Measurements from ENCODE around the gene MTTP. TPM values are rescaled to one million over a fixed set of nuclear protein-coding genes. Genes with fewer than 3 reads are reported as not detected.

MTTP gene
- total and polyA plus RNA-seq, 8 donors = 0.05 to 39.1 (median 0.51) TPM; not detected in 4

DNA sequence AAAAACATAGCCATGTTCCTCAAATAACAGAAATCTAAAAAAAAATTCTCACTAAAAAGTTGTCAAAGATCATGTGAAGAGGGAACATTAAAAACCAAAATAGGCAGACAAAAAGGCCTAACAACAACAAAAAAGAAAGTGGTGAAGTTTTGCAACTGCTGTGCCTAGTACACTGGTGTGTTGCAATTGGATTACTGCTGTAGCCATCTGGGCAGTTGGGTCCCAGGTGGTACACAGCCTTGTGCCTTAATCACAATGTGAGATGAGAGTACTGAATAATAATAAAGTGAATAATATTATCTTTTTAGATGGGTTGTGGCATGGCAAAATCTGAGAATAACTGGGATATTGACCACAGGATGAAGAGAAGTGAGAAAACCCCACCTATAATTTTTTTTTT is 71.0 kb downstream of the MTTP start:
- Histone ChIP-seq H3K9me3 (no peaks in the 10 kb centered on the region), H3K4me1 (peaks cover 0 to 16% (median 3%) of the 10 kb centered on the region in 4 donors), H3K27me3 (no peaks in the 10 kb centered on the region), H3K36me3 (no peaks in the 10 kb centered on the region), H3K4me3 (no peak overlapping the region), H3K27ac (no peak overlapping the region)
- no peak for TF ChIP-seq POLR2AphosphoS5 (IDR thresholded peaks at IDR 0.05)
- TF ChIP-seq, protein P1, sequence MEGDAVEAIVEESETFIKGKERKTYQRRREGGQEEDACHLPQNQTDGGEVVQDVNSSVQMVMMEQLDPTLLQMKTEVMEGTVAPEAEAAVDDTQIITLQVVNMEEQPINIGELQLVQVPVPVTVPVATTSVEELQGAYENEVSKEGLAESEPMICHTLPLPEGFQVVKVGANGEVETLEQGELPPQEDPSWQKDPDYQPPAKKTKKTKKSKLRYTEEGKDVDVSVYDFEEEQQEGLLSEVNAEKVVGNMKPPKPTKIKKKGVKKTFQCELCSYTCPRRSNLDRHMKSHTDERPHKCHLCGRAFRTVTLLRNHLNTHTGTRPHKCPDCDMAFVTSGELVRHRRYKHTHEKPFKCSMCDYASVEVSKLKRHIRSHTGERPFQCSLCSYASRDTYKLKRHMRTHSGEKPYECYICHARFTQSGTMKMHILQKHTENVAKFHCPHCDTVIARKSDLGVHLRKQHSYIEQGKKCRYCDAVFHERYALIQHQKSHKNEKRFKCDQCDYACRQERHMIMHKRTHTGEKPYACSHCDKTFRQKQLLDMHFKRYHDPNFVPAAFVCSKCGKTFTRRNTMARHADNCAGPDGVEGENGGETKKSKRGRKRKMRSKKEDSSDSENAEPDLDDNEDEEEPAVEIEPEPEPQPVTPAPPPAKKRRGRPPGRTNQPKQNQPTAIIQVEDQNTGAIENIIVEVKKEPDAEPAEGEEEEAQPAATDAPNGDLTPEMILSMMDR (IDR thresholded peaks at IDR 0.05) = no peak
- no peak for TF ChIP-seq POLR2A (IDR thresholded peaks at IDR 0.05)
- no peak for TF ChIP-seq EP300 (IDR thresholded peaks at IDR 0.05)
- DNase-seq = no peak
- intact Hi-C loops (cut with DNase I; ENCODE audit: low total_unique reads) = no loop called here

DNA sequence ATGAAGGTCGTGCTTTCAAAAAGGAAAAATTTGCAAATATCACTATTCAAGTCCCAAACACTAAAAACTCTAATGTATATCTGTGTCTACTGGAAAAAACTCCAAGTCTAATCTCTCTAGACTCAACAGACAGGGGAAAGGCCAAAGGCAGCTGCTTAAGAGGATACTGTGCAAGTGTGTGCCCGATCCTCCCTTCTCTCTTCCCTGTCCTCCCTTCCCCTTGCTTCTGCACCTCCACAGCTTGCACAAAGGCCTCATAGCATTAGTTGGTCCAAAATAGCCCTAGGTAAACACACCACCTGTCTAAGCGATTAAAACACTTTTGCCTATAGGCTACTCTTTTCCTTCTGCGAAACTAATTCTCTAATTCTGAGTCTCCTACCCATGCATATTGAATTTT is 72.4 kb downstream of the MTTP start:
- no peak for DNase-seq
- no peaks in the 10 kb centered on the region for H3K36me3 ChIP-seq
- H3K4me3 ChIP-seq = no peak overlapping the region
- H3K27me3 ChIP-seq = no peaks in the 10 kb centered on the region
- intact Hi-C loops (cut with DNase I; ENCODE audit: low total_unique reads) = no loop called here
- TF ChIP-seq POLR2AphosphoS5 (IDR thresholded peaks at IDR 0.05) (no peak), POLR2A (IDR thresholded peaks at IDR 0.05) (no peak), EP300 (IDR thresholded peaks at IDR 0.05) (no peak)
- TF ChIP-seq, protein P1 (IDR thresholded peaks at IDR 0.05) = no peak
- no peak overlapping the region for H3K27ac ChIP-seq
- WGBS, 5 donors = 56 to 71% (median 62%) methylated on average over 4 of the region's 4 CpGs
- peaks cover 0 to 16% (median 3%) of the 10 kb centered on the region in 4 donors for H3K4me1 ChIP-seq
- no peaks in the 10 kb centered on the region for H3K9me3 ChIP-seq

DNA sequence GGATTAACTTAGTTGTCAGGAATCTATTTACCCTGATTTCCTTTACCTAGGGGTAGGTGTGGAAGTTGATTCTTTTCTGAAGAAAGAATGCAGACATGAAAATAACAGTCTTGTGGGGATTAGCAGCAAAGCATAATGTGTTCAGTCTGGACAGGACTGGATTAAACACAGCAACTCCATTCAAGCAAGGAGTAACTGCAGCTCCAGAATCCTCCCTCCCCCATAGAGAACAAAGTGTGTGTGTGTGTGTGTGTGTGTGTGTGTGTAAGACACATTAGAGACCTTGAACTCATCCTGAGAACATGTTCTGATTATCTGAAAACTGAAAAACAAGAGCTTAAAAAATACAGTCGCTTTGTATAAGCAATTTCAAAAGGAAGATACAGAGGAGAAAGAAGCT is 73.7 kb downstream of the MTTP start:
- WGBS, 5 donors = 71 to 90% (median 83%) methylated on average over 1 of the region's 1 CpG
- H3K27ac ChIP-seq = no peak overlapping the region
- no peak for TF ChIP-seq POLR2AphosphoS5 (IDR thresholded peaks at IDR 0.05)
- TF ChIP-seq, protein P1 (IDR thresholded peaks at IDR 0.05) = no peak
- H3K36me3 ChIP-seq = no peaks in the 10 kb centered on the region
- DNase-seq = no peak
- intact Hi-C loops (cut with DNase I; ENCODE audit: low total_unique reads) = no loop called here
- no peak overlapping the region for H3K4me3 ChIP-seq
- H3K27me3 ChIP-seq = no peaks in the 10 kb centered on the region
- H3K9me3 ChIP-seq = no peaks in the 10 kb centered on the region
- peaks cover 0 to 13% (median 2%) of the 10 kb centered on the region in 4 donors for H3K4me1 ChIP-seq

DNA sequence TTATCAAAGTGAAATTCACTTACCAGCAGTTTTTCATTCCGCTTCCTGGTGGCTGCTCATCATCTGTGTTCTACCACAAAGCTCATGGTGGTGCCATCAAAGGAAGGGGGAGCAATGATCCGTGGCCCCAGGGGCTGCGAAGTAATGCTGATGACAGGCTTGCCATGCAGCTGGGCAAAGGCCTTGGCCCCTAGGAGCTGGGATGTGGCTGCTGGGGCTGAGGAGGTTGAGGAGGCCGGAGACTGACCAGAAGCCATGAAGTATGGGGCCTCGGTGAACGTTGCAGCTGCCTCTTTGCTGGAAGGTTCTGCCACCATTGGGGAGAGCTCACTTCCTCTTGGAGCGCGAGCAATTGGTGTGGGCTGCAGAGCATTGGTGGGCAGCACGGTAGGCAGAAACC is 74.6 kb downstream of the MTTP start:
- Histone ChIP-seq H3K27me3 (no peaks in the 10 kb centered on the region), H3K4me3 (no peak overlapping the region), H3K9me3 (no peaks in the 10 kb centered on the region), H3K27ac (no peak overlapping the region), H3K36me3 (no peaks in the 10 kb centered on the region), H3K4me1 (peaks cover 0 to 5% (median 0%) of the 10 kb centered on the region in 4 donors)
- DNase-seq = no peak
- 92 to 95% (median 93%) methylated on average over 5 to 9 of the region's 9 CpGs for WGBS, 5 donors
- intact Hi-C loops (cut with DNase I; ENCODE audit: low total_unique reads) = no loop called here
- TF ChIP-seq POLR2A (IDR thresholded peaks at IDR 0.05) = no peak
- no peak for TF ChIP-seq EP300 (IDR thresholded peaks at IDR 0.05)
- TF ChIP-seq, protein P1 (IDR thresholded peaks at IDR 0.05) = no peak
- no peak for TF ChIP-seq POLR2AphosphoS5 (IDR thresholded peaks at IDR 0.05)

Data from stomach (tissue), 9 donors.